GM23338 (cell line): ENCODE measurements around the gene ADIRF. TPM values are rescaled to one million over a fixed set of nuclear protein-coding genes. Genes with fewer than 3 reads are reported as not detected.
A peak's percentile ranks its signal among the peaks of the same experiment; 100 is the strongest.

Experiments
- ATAC-seq: fragments of 200-7000 bp; cut with Tn5 transposase; 3 replicates; pipeline ENCODE4 v1.9.1; 2020
- DNase-seq: peaks from one replicate; pipeline ENCODE4 v3.0.0-alpha.2; 2015; ENCODE audit warnings: low spot score
- H2AFZ ChIP-seq: fragments of 200-600 bp; sonication (generic); 2 replicates; pipeline ENCODE4 v1.8.0; 2016; ENCODE audit warnings: antibody characterized with exemption, mild to moderate bottlenecking, moderate library complexity
- H3F3A ChIP-seq: fragments of 200-600 bp; sonication (generic); replicated peaks from 2 replicates; pipeline ENCODE4 v1.8.0; 2017; ENCODE audit warnings: antibody characterized with exemption, mixed run types, low read depth
- H3K27ac ChIP-seq: fragments of 200-600 bp; sonication (generic); 2 replicates; pipeline ENCODE4 v1.6.1; 2016; ENCODE audit warnings: low read depth
- H3K27me3 ChIP-seq: fragments of 200-600 bp; sonication (generic); 2 replicates; pipeline ENCODE4 v1.8.0; 2016; ENCODE audit warnings: mild to moderate bottlenecking, mixed run types, moderate library complexity; ENCODE audit not compliant: insufficient read depth
- H3K36me3 ChIP-seq: fragments of 200-600 bp; sonication (generic); 2 replicates; pipeline ENCODE4 v1.8.0; 2016; ENCODE audit warnings: mild to moderate bottlenecking; ENCODE audit not compliant: insufficient read depth
- H3K4me1 ChIP-seq: fragments of 200-600 bp; sonication (generic); 2 replicates; pipeline ENCODE4 v1.8.0; 2016; ENCODE audit warnings: mild to moderate bottlenecking, moderate library complexity; ENCODE audit not compliant: insufficient read depth
- H3K4me2 ChIP-seq: fragments of 200-600 bp; sonication (generic); 2 replicates; pipeline ENCODE4 v1.7.1; 2017; ENCODE audit warnings: mixed run types
- H3K4me3 ChIP-seq: fragments of 200-600 bp; sonication (generic); 2 replicates; pipeline ENCODE4 v1.6.1; 2016; ENCODE audit warnings: mixed run types
- H3K79me2 ChIP-seq: fragments of 200-600 bp; sonication (generic); replicated peaks from 2 replicates; pipeline ENCODE4 v1.8.0; 2017; ENCODE audit warnings: mild to moderate bottlenecking; ENCODE audit not compliant: insufficient read depth
- H3K9me2 ChIP-seq: fragments of 200-600 bp; sonication (generic); 2 replicates; pipeline ENCODE4 v1.8.0; 2017; ENCODE audit not compliant: insufficient read depth
- H4K20me1 ChIP-seq: fragments of 200-600 bp; sonication (generic); replicated peaks from 2 replicates; pipeline ENCODE4 v1.8.0; 2017; ENCODE audit warnings: mild to moderate bottlenecking; ENCODE audit not compliant: insufficient read depth
- H3K27ac Mint-ChIP-seq: 2 replicates; pipeline ENCODE4 v1.8.0; 2020; ENCODE audit warnings: inconsistent platforms, mild to moderate bottlenecking, moderate library complexity, mixed read lengths
- H3K27me3 Mint-ChIP-seq: 3 replicates; pipeline ENCODE4 v1.8.0; 2022; ENCODE audit warnings: low read depth, mild to moderate bottlenecking, moderate library complexity, mixed read lengths, inconsistent platforms; ENCODE audit not compliant: insufficient read depth, poor library complexity
- H3K36me3 Mint-ChIP-seq: 3 replicates; pipeline ENCODE4 v1.8.0; 2021; ENCODE audit warnings: low read depth, mild to moderate bottlenecking, inconsistent platforms, moderate library complexity, mixed read lengths
- H3K4me1 Mint-ChIP-seq: 3 replicates; pipeline ENCODE4 v1.8.0; 2020; ENCODE audit warnings: mild to moderate bottlenecking, inconsistent platforms, mixed read lengths
- H3K4me3 Mint-ChIP-seq: 3 replicates; pipeline ENCODE4 v1.8.0; 2021; ENCODE audit warnings: moderate library complexity, mild to moderate bottlenecking, inconsistent platforms, mixed read lengths
- H3K9me3 Mint-ChIP-seq: 3 replicates; pipeline ENCODE4 v1.8.0; 2020; ENCODE audit warnings: moderate library complexity, mild to moderate bottlenecking, inconsistent platforms, mixed read lengths
- CREB1 ChIP-seq: fragments of 250-450 bp; sonication (Bioruptor Pico); IDR thresholded peaks from 2 replicates; pipeline ENCODE4 v1.5.0; 2020; ENCODE audit warnings: low read depth, mild to moderate bottlenecking, moderate library complexity
- EZH2 ChIP-seq: fragments of 200-600 bp; sonication (generic); IDR thresholded peaks from one replicate; pipeline ENCODE4 v1.8.0; 2017; ENCODE audit warnings: antibody characterized with exemption, mild to moderate bottlenecking, low read depth; ENCODE audit not compliant: unreplicated experiment
- EZH2phosphoT487 ChIP-seq: fragments of 200-600 bp; sonication (generic); IDR thresholded peaks from one replicate; pipeline ENCODE4 v1.8.1; 2018; ENCODE audit warnings: antibody characterized with exemption; ENCODE audit not compliant: unreplicated experiment
- JUNB ChIP-seq: IDR thresholded peaks from one replicate; pipeline ENCODE4 v1.6.1; 2016; ENCODE audit warnings: antibody characterized with exemption; ENCODE audit not compliant: unreplicated experiment
- NANOG ChIP-seq: IDR thresholded peaks from 2 replicates; pipeline ENCODE4 v1.6.1; 2016; ENCODE audit warnings: antibody characterized with exemption, borderline replicate concordance
- POLR2AphosphoS5 ChIP-seq: IDR thresholded peaks from 2 replicates; pipeline ENCODE4 v1.6.1; 2016; ENCODE audit warnings: antibody characterized with exemption, low read depth
- STAT1 ChIP-seq: IDR thresholded peaks from one replicate; pipeline ENCODE4 v1.6.1; 2016; ENCODE audit warnings: antibody characterized with exemption; ENCODE audit not compliant: unreplicated experiment
- ZNF114 ChIP-seq: fragments of 250-450 bp; sonication (Bioruptor Pico); IDR thresholded peaks from 2 replicates; pipeline ENCODE4 v1.5.0; 2020; ENCODE audit warnings: mild to moderate bottlenecking, moderate library complexity
- ZNF331 ChIP-seq: fragments of 250-450 bp; sonication (Bioruptor Pico); IDR thresholded peaks from 2 replicates; pipeline ENCODE4 v1.5.0; 2020; ENCODE audit warnings: low read depth, mild to moderate bottlenecking, moderate library complexity
- polyA plus RNA-seq: library from polyadenylated mRNA; unstranded; fragments of >200 nt; fragmentation: Nextera tagmentation; extraction: Ambion mirVana; gene quantifications from 2 replicates; pipeline ENCODE4 v1.2.1, GENCODE V29; 2016
- total RNA-seq: library from RNA; depleted of rRNA; stranded (reverse); fragments of >200 nt; shearing (Covaris generic); gene quantifications from 2 replicates; pipeline ENCODE4 v1.2.3, GENCODE V29; 2014
- TF ChIP-seq, protein P1 (sequence below): IDR thresholded peaks from 2 replicates; pipeline ENCODE4 v1.6.1; 2016; ENCODE audit warnings: antibody characterized with exemption
- TF ChIP-seq, protein P2 (sequence below): fragments of 250-450 bp; sonication (Bioruptor Pico); IDR thresholded peaks from 2 replicates; pipeline ENCODE4 v1.5.0; 2020; ENCODE audit warnings: mild to moderate bottlenecking, moderate library complexity
- TF ChIP-seq, protein P3 (sequence below), 2 experiments: fragments of 200-600 bp in 1 of 2; sonication (generic) in 1 of 2; conservative IDR thresholded peaks; 2 replicates each; pipeline versions ENCODE4 v1.5.1 to v1.6.1; 2016 to 2017; ENCODE audit warnings: antibody characterized with exemption in 2 of 2, low read depth in 2 of 2, mild to moderate bottlenecking in 2 of 2, moderate library complexity in 1 of 2
- TF ChIP-seq, protein P4 (sequence below): IDR thresholded peaks from one replicate; pipeline ENCODE4 v1.6.1; 2018; ENCODE audit warnings: antibody characterized with exemption; ENCODE audit not compliant: unreplicated experiment

The ADIRF gene
- total and polyA plus RNA-seq, 2 experiments from 2014 or later: 1.7 TPM; not detected in 1

DNA sequence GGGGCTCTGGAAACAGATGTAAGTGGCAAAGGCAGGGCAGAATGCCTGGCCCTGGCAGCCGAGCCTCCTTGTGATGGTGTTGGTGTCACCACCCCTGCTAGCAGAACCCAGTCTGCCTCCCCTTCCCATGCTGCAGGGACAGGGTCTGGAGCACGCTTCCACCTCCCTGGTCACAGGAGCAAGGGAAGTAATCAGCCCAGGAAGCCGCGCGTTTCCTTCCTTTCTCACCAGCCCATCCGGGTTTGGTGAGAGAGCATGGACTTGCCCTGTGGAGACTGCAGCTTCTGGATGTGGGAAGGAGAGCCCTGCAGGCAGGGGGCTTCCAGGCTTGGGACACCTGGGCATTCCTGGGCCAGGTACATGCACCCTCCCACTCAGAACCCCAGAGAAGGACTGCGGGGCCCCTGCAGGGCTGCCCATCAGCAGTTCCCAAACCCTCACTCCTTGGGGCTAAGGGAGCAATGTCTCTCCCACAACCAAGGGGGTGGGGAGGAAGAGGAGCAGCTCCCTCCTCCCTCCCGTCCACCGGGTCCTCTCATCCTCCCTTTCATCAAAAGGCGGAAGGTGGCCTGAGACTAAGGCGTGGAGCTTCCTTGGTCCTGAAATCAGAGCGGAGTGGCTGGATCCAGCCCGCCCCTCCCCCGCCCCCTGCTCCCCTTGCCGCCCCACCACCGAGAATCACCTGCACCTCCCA lies 12.6 kb upstream of the ADIRF start:
- no peaks in the 10 kb centered on the region for H4K20me1 ChIP-seq
- Mint-ChIP-seq H3K27ac (peak overlapping the region; percentile 95), H3K9me3 (peaks cover 38% of the 10 kb centered on the region), H3K36me3 (peaks cover 36% of the 10 kb centered on the region), H3K4me1 (peaks cover 56% of the 10 kb centered on the region), H3K27me3 (peaks cover 31% of the 10 kb centered on the region), H3K4me3 (no peak overlapping the region; the same call in 2 of the 3 replicates)
- H3K79me2 ChIP-seq: no peaks in the 10 kb centered on the region
- peak overlapping the region; percentile 96 for H3K27ac ChIP-seq
- peaks cover 15% of the 10 kb centered on the region for H3F3A ChIP-seq
- DNase-seq (no peak), ATAC-seq (no peak; the same call in 2 of the 3 replicates)
- H3K9me2 ChIP-seq: no peaks in the 10 kb centered on the region
- TF ChIP-seq ZNF331 (CRISPR knock-in tag) (no peak), STAT1 (no peak), ZNF114 (CRISPR knock-in tag) (no peak), POLR2AphosphoS5 (no peak), EZH2phosphoT487 (no peak), NANOG (no peak), EZH2 (no peak), JUNB (no peak), CREB1 (no peak)
- TF ChIP-seq, protein P1, sequence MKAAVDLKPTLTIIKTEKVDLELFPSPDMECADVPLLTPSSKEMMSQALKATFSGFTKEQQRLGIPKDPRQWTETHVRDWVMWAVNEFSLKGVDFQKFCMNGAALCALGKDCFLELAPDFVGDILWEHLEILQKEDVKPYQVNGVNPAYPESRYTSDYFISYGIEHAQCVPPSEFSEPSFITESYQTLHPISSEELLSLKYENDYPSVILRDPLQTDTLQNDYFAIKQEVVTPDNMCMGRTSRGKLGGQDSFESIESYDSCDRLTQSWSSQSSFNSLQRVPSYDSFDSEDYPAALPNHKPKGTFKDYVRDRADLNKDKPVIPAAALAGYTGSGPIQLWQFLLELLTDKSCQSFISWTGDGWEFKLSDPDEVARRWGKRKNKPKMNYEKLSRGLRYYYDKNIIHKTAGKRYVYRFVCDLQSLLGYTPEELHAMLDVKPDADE: no peak
- TF ChIP-seq, protein P2, sequence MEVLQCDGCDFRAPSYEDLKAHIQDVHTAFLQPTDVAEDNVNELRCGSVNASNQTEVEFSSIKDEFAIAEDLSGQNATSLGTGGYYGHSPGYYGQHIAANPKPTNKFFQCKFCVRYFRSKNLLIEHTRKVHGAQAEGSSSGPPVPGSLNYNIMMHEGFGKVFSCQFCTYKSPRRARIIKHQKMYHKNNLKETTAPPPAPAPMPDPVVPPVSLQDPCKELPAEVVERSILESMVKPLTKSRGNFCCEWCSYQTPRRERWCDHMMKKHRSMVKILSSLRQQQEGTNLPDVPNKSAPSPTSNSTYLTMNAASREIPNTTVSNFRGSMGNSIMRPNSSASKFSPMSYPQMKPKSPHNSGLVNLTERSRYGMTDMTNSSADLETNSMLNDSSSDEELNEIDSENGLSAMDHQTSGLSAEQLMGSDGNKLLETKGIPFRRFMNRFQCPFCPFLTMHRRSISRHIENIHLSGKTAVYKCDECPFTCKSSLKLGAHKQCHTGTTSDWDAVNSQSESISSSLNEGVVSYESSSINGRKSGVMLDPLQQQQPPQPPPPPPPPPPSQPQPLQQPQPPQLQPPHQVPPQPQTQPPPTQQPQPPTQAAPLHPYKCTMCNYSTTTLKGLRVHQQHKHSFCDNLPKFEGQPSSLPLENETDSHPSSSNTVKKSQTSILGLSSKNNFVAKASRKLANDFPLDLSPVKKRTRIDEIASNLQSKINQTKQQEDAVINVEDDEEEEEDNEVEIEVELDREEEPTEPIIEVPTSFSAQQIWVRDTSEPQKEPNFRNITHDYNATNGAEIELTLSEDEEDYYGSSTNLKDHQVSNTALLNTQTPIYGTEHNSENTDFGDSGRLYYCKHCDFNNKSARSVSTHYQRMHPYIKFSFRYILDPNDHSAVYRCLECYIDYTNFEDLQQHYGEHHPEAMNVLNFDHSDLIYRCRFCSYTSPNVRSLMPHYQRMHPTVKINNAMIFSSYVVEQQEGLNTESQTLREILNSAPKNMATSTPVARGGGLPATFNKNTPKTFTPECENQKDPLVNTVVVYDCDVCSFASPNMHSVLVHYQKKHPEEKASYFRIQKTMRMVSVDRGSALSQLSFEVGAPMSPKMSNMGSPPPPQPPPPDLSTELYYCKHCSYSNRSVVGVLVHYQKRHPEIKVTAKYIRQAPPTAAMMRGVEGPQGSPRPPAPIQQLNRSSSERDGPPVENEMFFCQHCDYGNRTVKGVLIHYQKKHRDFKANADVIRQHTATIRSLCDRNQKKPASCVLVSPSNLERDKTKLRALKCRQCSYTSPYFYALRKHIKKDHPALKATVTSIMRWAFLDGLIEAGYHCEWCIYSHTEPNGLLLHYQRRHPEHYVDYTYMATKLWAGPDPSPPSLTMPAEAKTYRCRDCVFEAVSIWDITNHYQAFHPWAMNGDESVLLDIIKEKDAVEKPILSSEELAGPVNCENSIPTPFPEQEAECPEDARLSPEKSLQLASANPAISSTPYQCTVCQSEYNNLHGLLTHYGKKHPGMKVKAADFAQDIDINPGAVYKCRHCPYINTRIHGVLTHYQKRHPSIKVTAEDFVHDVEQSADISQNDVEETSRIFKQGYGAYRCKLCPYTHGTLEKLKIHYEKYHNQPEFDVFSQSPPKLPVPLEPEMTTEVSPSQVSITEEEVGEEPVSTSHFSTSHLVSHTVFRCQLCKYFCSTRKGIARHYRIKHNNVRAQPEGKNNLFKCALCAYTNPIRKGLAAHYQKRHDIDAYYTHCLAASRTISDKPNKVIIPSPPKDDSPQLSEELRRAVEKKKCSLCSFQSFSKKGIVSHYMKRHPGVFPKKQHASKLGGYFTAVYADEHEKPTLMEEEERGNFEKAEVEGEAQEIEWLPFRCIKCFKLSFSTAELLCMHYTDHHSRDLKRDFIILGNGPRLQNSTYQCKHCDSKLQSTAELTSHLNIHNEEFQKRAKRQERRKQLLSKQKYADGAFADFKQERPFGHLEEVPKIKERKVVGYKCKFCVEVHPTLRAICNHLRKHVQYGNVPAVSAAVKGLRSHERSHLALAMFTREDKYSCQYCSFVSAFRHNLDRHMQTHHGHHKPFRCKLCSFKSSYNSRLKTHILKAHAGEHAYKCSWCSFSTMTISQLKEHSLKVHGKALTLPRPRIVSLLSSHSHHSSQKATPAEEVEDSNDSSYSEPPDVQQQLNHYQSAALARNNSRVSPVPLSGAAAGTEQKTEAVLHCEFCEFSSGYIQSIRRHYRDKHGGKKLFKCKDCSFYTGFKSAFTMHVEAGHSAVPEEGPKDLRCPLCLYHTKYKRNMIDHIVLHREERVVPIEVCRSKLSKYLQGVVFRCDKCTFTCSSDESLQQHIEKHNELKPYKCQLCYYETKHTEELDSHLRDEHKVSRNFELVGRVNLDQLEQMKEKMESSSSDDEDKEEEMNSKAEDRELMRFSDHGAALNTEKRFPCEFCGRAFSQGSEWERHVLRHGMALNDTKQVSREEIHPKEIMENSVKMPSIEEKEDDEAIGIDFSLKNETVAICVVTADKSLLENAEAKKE (CRISPR knock-in tag): no peak
- TF ChIP-seq, protein P3, sequence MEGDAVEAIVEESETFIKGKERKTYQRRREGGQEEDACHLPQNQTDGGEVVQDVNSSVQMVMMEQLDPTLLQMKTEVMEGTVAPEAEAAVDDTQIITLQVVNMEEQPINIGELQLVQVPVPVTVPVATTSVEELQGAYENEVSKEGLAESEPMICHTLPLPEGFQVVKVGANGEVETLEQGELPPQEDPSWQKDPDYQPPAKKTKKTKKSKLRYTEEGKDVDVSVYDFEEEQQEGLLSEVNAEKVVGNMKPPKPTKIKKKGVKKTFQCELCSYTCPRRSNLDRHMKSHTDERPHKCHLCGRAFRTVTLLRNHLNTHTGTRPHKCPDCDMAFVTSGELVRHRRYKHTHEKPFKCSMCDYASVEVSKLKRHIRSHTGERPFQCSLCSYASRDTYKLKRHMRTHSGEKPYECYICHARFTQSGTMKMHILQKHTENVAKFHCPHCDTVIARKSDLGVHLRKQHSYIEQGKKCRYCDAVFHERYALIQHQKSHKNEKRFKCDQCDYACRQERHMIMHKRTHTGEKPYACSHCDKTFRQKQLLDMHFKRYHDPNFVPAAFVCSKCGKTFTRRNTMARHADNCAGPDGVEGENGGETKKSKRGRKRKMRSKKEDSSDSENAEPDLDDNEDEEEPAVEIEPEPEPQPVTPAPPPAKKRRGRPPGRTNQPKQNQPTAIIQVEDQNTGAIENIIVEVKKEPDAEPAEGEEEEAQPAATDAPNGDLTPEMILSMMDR (conservative IDR thresholded peaks at IDR 0.05; ENCODE audit: low read depth in 2 of 2): no peak
- TF ChIP-seq, protein P4, sequence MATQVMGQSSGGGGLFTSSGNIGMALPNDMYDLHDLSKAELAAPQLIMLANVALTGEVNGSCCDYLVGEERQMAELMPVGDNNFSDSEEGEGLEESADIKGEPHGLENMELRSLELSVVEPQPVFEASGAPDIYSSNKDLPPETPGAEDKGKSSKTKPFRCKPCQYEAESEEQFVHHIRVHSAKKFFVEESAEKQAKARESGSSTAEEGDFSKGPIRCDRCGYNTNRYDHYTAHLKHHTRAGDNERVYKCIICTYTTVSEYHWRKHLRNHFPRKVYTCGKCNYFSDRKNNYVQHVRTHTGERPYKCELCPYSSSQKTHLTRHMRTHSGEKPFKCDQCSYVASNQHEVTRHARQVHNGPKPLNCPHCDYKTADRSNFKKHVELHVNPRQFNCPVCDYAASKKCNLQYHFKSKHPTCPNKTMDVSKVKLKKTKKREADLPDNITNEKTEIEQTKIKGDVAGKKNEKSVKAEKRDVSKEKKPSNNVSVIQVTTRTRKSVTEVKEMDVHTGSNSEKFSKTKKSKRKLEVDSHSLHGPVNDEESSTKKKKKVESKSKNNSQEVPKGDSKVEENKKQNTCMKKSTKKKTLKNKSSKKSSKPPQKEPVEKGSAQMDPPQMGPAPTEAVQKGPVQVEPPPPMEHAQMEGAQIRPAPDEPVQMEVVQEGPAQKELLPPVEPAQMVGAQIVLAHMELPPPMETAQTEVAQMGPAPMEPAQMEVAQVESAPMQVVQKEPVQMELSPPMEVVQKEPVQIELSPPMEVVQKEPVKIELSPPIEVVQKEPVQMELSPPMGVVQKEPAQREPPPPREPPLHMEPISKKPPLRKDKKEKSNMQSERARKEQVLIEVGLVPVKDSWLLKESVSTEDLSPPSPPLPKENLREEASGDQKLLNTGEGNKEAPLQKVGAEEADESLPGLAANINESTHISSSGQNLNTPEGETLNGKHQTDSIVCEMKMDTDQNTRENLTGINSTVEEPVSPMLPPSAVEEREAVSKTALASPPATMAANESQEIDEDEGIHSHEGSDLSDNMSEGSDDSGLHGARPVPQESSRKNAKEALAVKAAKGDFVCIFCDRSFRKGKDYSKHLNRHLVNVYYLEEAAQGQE: no peak
- peaks cover 67% of the 10 kb centered on the region for H3K4me1 ChIP-seq
- H3K36me3 ChIP-seq: peaks cover 14% of the 10 kb centered on the region; the same call in 1 of the 2 replicates
- H3K4me2 ChIP-seq: peak overlapping the region; percentile 78
- H3K27me3 ChIP-seq: no peaks in the 10 kb centered on the region
- H2AFZ ChIP-seq: peak overlapping the region; percentile 28; the same call in 1 of the 2 replicates
- no peak overlapping the region for H3K4me3 ChIP-seq
